ENCODE measurements around the gene CHST7.

CHST7 gene

GRCh38 chrX:46630141-46630540, 56.6 kb downstream of the CHST7 start:
- DNase-seq: no peak
- in situ Hi-C loops (cut with HindIII; ENCODE audit: low pct_ligation_motif_present, low pct_unique_long_range_greater_than_20kb, low sequenced_read_pairs): no loop called here

GRCh38 chrX:46634577-46634976, 61.0 kb downstream of the CHST7 start:
- in situ Hi-C loops (cut with HindIII; ENCODE audit: low pct_ligation_motif_present, low pct_unique_long_range_greater_than_20kb, low sequenced_read_pairs): no loop called here
- DNase-seq: no peak

- no peak for DNase-seq
- in situ Hi-C loops (cut with HindIII; ENCODE audit: low pct_ligation_motif_present, low pct_unique_long_range_greater_than_20kb, low sequenced_read_pairs): no loop called here
Measured at GRCh38 chrX:46635186-46635585, 61.6 kb downstream of the CHST7 start.

GRCh38 chrX:46636223-46636622, 62.7 kb downstream of the CHST7 start:
- in situ Hi-C loops (cut with HindIII; ENCODE audit: low pct_ligation_motif_present, low pct_unique_long_range_greater_than_20kb, low sequenced_read_pairs): no loop called here
- DNase-seq: no peak

GRCh38 chrX:46637938-46638337, 64.4 kb downstream of the CHST7 start:
- no peak for DNase-seq
- in situ Hi-C loops (cut with HindIII; ENCODE audit: low pct_ligation_motif_present, low pct_unique_long_range_greater_than_20kb, low sequenced_read_pairs): no loop called here

- in situ Hi-C loops (cut with HindIII; ENCODE audit: low pct_ligation_motif_present, low pct_unique_long_range_greater_than_20kb, low sequenced_read_pairs): no loop called here
- DNase-seq: peak; percentile 30
Measured at GRCh38 chrX:46642145-46642544, 68.6 kb downstream of the CHST7 start.

GRCh38 chrX:46643636-46644035, 70.1 kb downstream of the CHST7 start:
- in situ Hi-C loops (cut with HindIII; ENCODE audit: low pct_ligation_motif_present, low pct_unique_long_range_greater_than_20kb, low sequenced_read_pairs): no loop called here
- DNase-seq: no peak

DNA sequence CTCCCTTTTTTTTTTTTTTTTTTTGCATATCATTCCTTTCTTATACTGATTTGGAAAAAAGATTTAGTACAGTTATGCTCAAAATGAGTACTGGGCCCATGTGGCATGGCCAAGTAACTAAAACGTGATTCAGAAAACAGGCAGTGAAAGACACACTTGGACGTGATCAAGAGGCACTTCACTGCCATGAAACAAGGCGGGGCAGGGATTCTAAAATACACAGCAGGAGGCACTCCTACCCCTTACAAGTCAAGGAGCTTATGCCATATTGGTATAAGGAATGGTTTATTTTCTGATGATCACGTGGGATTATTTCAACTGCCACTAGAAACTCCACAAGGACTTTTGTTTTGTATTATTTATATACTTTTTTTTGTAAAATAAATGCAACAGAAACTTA, 72.0 kb downstream of the CHST7 start:
- no peak for DNase-seq
- in situ Hi-C loops (cut with HindIII; ENCODE audit: low pct_ligation_motif_present, low pct_unique_long_range_greater_than_20kb, low sequenced_read_pairs): no loop called here

GRCh38 chrX:46647251-46647650, 73.7 kb downstream of the CHST7 start:
- in situ Hi-C loops (cut with HindIII; ENCODE audit: low pct_ligation_motif_present, low pct_unique_long_range_greater_than_20kb, low sequenced_read_pairs): no loop called here
- DNase-seq: no peak

Measured in ACHN (cell line).